MCF 10A (cell line): Measurements from ENCODE around the gene OSER1. TPM values are rescaled to one million over a fixed set of nuclear protein-coding genes. Genes with fewer than 3 reads are reported as not detected.

ENCODE experiments used
- BruUV-seq: library from RNA; stranded (reverse); fragments of 400-500 nt; replicated peaks from 2 replicates; lab custom pipeline; 2021; lab: Mats Ljungman, UMichigan
- CTCF ChIA-PET: fragments of 300-600 bp; sonication (Branson Sonifier 250); formaldehyde crosslinking; extraction: SDS; loops from one replicate; lab custom pipeline; 2021; ENCODE audit warnings: antibody characterized with exemption, inconsistent platforms; lab: Yijun Ruan, JAX
- POLR2A ChIA-PET: fragments of 300-600, 350-650 bp; sonication (Branson Sonifier 250); formaldehyde crosslinking; extraction: SDS; loops from one replicate; lab custom pipeline; 2020; ENCODE audit warnings: antibody characterized with exemption, inconsistent platforms; lab: Yijun Ruan, JAX
- DNase-seq: peaks from one replicate; pipeline ENCODE4 v3.0.0-alpha.2; 2018; ENCODE audit not compliant: unreplicated experiment
- H3K27ac Mint-ChIP-seq: one replicate; pipeline ENCODE4 v1.8.0; 2022; ENCODE audit warnings: mild to moderate bottlenecking, low read depth, mixed read lengths; ENCODE audit not compliant: unreplicated experiment
- H3K27me3 Mint-ChIP-seq: one replicate; pipeline ENCODE4 v1.8.0; 2022; ENCODE audit warnings: mixed read lengths; ENCODE audit not compliant: insufficient read depth, unreplicated experiment
- H3K36me3 Mint-ChIP-seq: one replicate; pipeline ENCODE4 v1.8.0; 2022; ENCODE audit warnings: mild to moderate bottlenecking, moderate library complexity, mixed read lengths; ENCODE audit not compliant: insufficient read depth, unreplicated experiment
- H3K4me1 Mint-ChIP-seq: one replicate; pipeline ENCODE4 v1.8.0; 2022; ENCODE audit warnings: mixed read lengths; ENCODE audit not compliant: insufficient read depth, unreplicated experiment
- H3K4me3 Mint-ChIP-seq: one replicate; pipeline ENCODE4 v1.8.0; 2022; ENCODE audit warnings: mild to moderate bottlenecking, moderate library complexity, mixed read lengths; ENCODE audit not compliant: unreplicated experiment
- H3K9me3 Mint-ChIP-seq: one replicate; pipeline ENCODE4 v1.8.0; 2022; ENCODE audit warnings: mixed read lengths; ENCODE audit not compliant: unreplicated experiment
- CTCF ChIP-seq: fragments of 200-600 bp; IDR thresholded peaks from one replicate; pipeline ENCODE4 v1.8.0; 2022; ENCODE audit warnings: antibody characterized with exemption, mild to moderate bottlenecking; ENCODE audit not compliant: unreplicated experiment
- intact Hi-C: fragments of 100-400 bp; cut with micrococcal nuclease; formaldehyde crosslinking; loops from 2 replicates; pipeline ENCODE4 v1.14.1; 2022
- total RNA-seq: library from RNA; stranded (reverse); gene quantifications from 2 replicates; pipeline ENCODE4 v1.2.3, GENCODE V29; 2022

OSER1 gene
- total RNA-seq, 1 experiment from 2014 or later, result 50.8 TPM

GRCh38 chr20:44167736-44168135 lies 42.8 kb downstream of the OSER1 start:
- Mint-ChIP-seq H3K4me1 (peaks cover 23% of the 10 kb centered on the region), H3K27me3 (no peaks in the 10 kb centered on the region), H3K36me3 (peaks cover 14% of the 10 kb centered on the region), H3K27ac (no peak overlapping the region), H3K4me3 (no peak overlapping the region), H3K9me3 (peaks cover 6% of the 10 kb centered on the region)
- CTCF ChIA-PET, result interaction anchor here (0.7 to 2.8 kb wide), 3 partner anchors 18 to 50 kb away, joined by 3 to 13 read pairs (median 3); no protein-coding TSS in a partner anchor
- DNase-seq, result no peak
- POLR2A ChIA-PET, result interaction anchor here (0.6 to 7.8 kb wide), 7 partner anchors 10 to 481 kb away, joined by 3 to 49 read pairs (median 3); partner anchors contain the start of gene JPH2
- BruUV-seq, result no TSS peak
- intact Hi-C loops, result no loop called here
- TF ChIP-seq CTCF, result no peak

- POLR2A ChIA-PET, result interaction anchor here (1.0 to 7.8 kb wide), 5 partner anchors 11 to 23 kb away, joined by 3 to 49 read pairs (median 6); partner anchors contain the start of gene JPH2
- no peak overlapping the region for H3K4me3 Mint-ChIP-seq
- H3K9me3 Mint-ChIP-seq, result peaks cover 7% of the 10 kb centered on the region
- no peak for TF ChIP-seq CTCF
- intact Hi-C loops, result no loop called here
- BruUV-seq, result no TSS peak
- CTCF ChIA-PET, result interaction anchor here (1.0 to 2.8 kb wide), 7 partner anchors 11 to 86 kb away, joined by 3 to 13 read pairs (median 3); no protein-coding TSS in a partner anchor
- peak; percentile 47 for DNase-seq
- no peaks in the 10 kb centered on the region for H3K27me3 Mint-ChIP-seq
- H3K4me1 Mint-ChIP-seq, result peaks cover 23% of the 10 kb centered on the region
- peaks cover 21% of the 10 kb centered on the region for H3K36me3 Mint-ChIP-seq
- H3K27ac Mint-ChIP-seq, result no peak overlapping the region
These were observed 44.1 kb downstream of the OSER1 start for GRCh38 chr20:44166477-44166876.

- no peak for DNase-seq
- peaks cover 7% of the 10 kb centered on the region for H3K9me3 Mint-ChIP-seq
- ChIA-PET POLR2A (interaction anchor here (1.0 to 7.8 kb wide), 5 partner anchors 11 to 23 kb away, joined by 3 to 49 read pairs (median 6); partner anchors contain the start of gene JPH2), CTCF (interaction anchor here (0.7 to 2.8 kb wide), 9 partner anchors 11 to 220 kb away, joined by 3 to 13 read pairs (median 4); no protein-coding TSS in a partner anchor)
- intact Hi-C loops, result no loop called here
- no peak for TF ChIP-seq CTCF
- H3K36me3 Mint-ChIP-seq, result peaks cover 21% of the 10 kb centered on the region
- peaks cover 23% of the 10 kb centered on the region for H3K4me1 Mint-ChIP-seq
- no peaks in the 10 kb centered on the region for H3K27me3 Mint-ChIP-seq
- H3K4me3 Mint-ChIP-seq, result no peak overlapping the region
- H3K27ac Mint-ChIP-seq, result no peak overlapping the region
- BruUV-seq, result no TSS peak
These were observed 44.6 kb downstream of the OSER1 start for GRCh38 chr20:44166008-44166407.

GRCh38 chr20:44160133-44160532 lies 50.4 kb downstream of the OSER1 start:
- no peak for TF ChIP-seq CTCF
- no peak for DNase-seq
- Mint-ChIP-seq H3K4me3 (no peak overlapping the region), H3K9me3 (peaks cover 18% of the 10 kb centered on the region), H3K27me3 (no peaks in the 10 kb centered on the region), H3K27ac (no peak overlapping the region), H3K4me1 (no peaks in the 10 kb centered on the region), H3K36me3 (peaks cover 26% of the 10 kb centered on the region)
- BruUV-seq, result no TSS peak
- POLR2A ChIA-PET, result interaction anchor here (0.6 to 0.7 kb wide), 2 partner anchors 25 to 1350 kb away, joined by 3 to 4 read pairs; no protein-coding TSS in a partner anchor
- intact Hi-C loops, result no loop called here
- CTCF ChIA-PET, result interaction anchor here (0.7 kb wide), 2 partner anchors 19 to 30 kb away, joined by 3 to 5 read pairs; no protein-coding TSS in a partner anchor
